Measurements from ENCODE around the gene SLC22A7.
A peak's percentile ranks its signal among the peaks of the same experiment; 100 is the strongest.

The SLC22A7 gene, protein sequence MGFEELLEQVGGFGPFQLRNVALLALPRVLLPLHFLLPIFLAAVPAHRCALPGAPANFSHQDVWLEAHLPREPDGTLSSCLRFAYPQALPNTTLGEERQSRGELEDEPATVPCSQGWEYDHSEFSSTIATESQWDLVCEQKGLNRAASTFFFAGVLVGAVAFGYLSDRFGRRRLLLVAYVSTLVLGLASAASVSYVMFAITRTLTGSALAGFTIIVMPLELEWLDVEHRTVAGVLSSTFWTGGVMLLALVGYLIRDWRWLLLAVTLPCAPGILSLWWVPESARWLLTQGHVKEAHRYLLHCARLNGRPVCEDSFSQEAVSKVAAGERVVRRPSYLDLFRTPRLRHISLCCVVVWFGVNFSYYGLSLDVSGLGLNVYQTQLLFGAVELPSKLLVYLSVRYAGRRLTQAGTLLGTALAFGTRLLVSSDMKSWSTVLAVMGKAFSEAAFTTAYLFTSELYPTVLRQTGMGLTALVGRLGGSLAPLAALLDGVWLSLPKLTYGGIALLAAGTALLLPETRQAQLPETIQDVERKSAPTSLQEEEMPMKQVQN

DNA sequence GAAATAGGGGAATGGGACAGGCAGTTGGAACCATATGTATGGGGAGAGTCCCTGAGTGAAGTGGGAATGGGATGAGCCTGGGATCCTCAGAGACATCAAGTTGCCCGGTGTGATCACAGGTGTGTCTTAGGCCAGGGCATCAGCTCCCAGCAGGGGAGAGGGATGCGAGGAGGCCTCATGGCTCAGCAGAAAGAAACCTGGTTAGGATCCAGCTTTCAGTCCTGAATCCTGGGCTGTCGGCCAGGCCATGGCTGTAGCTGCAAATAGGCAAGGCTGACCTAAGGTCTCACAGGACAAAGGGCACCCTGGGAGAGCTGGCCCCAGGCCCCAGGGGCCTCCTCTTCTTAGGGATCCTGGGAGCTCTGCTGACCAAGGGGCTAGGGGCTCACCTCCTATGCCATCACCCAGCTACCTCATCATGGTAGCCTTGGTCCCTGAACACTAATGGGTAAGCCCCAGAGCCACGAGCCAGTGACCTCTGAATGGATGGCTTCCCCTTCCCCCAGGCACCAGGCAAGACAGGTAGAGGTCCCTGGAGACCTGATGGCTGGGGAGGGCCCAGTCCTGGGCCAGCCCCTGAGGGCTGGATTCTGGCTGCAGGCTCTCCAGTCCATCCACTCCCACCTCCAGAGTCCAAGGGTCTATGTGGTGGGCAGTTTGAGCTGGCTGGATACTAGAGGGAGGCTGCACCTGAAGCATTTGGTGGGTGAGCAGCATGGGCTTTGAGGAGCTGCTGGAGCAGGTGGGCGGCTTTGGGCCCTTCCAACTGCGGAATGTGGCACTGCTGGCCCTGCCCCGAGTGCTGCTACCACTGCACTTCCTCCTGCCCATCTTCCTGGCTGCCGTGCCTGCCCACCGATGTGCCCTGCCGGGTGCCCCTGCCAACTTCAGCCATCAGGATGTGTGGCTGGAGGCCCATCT lies at the start of gene SLC22A7:
Gene SLC22A7, plus strand, starts transcription at position 617 of the 921 bp plus-strand sequence. Its CDS starts 99 bp downstream, at position 716.
- DNase-seq: no peak

DNA sequence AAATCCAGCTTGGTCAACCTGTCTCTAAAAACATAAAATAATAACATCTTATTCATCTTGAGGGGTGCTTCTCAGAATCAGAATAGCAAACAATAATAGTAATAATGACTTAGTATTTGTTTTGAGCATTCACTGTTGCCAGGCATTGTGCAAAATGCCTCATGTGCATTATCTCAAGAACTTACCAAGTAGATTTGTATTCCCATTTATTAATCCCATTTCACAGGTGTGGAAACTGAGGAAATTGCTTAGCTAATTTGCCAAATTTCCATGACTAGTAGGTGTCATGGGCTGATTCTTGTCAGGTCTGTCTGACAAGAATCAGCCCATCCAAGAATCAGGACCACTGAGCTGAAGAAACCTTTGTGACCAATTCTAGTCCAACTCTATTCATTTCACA lies 49.3 kb upstream of the SLC22A7 start:
- DNase-seq: no peak

DNA sequence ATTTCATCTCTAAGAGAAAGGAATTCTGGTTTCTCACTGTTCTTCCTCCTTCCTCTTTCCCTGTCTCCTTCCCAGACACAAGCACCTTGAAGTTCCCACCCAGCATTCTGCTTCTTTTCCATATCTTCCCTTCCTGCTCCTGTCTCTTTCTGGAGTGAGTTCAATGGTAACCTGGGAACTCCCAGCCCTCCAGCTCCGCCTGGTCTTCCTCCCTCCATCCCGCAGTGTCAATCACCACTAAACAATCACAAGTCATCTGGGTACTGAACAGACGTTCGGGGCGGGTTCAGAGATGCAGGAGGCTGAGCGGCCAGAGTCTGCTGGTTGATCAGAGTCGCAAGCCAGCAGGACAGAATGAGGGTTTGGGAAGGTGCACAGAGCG lies 47.1 kb upstream of the SLC22A7 start:
- DNase-seq: no peak

DNA sequence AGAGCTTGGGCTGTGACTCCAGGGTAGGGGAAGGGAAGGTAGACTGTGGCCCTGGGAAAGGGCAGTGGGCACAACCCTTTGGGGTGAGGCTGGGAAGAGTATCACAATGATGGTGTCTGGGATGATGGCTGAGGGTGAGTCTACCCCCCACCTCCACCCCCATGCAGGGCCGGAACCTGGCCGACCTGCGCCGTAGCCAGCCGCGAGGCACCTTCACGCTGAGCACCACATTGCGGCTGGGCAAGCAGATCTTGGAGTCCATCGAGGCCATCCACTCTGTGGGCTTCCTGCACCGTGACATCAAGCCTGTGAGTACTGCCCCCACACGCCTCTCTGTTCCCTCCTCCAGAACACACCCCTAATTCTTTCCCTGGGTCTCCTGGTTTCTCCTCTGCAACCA lies 44.7 kb upstream of the SLC22A7 start:
- DNase-seq: no peak

DNA sequence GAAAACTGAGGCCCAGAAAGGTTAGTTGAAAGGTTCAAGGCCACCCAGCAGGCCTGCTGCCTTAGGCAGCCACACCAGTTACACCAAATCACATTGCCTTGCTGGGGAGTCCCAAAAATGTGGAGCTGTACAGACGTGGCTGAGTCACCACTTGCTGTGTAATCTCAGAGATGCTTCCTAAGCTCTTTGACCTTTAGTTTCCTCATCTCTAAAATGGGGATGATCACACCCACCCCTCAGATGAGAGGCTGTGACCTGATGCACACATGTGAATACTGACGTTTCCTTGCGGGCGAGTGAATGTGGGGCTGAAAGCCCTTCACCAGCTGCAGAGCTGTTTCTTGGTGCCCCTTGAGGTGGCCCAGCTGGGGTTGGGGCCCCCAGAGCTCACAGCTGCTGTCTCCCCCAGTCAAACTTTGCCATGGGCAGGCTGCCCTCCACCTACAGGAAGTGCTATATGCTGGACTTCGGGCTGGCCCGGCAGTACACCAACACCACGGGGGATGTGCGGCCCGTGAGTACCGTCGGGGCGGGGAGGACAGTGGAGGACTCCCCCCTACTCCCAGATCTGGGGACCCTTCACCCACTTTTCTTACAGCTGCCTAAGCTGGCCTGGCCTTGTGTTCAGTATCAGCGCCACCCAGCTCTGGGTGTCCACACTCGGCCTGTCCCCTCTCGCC lies 43.8 kb upstream of the SLC22A7 start:
- DNase-seq: no peak

DNA sequence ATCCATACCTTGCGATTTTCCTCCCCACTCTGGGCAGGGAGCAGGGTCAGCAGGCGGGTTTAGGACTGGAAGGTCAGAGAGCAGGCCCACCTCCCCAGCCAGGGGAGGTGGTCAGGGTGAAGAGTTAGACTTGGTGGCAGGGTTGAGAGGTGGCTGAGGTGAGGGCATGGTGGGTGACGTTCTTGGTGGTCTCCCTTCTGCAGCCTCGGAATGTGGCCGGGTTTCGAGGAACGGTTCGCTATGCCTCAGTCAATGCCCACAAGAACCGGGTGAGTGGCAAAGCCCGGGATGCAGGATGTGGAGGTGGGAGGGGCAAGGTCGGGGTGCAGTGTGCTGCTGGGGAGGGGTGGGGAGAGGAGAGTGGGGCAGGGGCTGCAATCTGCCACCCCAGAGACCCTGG lies 43.2 kb upstream of the SLC22A7 start:
- DNase-seq: no peak

DNA sequence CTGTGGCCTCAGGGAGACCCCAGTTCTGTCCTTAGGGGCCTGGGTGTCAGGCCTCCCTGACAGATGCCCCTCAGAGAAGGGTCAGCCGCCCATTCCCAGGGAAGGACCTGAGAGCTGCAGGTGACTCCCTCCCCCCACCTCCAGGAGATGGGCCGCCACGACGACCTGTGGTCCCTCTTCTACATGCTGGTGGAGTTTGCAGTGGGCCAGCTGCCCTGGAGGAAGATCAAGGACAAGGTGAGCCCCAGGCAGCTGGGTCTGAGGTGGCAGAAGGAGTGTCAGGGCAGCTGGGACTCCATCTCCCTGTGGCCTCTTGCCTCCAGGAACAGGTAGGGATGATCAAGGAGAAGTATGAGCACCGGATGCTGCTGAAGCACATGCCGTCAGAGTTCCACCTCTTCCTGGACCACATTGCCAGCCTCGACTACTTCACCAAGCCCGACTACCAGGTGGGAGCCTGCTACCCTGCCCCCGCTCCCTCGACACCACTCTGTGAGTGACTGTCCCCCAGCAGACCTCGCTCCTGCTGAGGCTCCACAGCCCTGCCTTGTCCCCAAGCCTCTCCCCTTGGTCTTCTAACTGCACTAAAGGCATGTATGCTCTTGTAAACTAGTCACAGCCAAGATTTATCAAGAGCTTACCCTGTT lies 42.5 kb upstream of the SLC22A7 start:
- no peak for DNase-seq

DNA sequence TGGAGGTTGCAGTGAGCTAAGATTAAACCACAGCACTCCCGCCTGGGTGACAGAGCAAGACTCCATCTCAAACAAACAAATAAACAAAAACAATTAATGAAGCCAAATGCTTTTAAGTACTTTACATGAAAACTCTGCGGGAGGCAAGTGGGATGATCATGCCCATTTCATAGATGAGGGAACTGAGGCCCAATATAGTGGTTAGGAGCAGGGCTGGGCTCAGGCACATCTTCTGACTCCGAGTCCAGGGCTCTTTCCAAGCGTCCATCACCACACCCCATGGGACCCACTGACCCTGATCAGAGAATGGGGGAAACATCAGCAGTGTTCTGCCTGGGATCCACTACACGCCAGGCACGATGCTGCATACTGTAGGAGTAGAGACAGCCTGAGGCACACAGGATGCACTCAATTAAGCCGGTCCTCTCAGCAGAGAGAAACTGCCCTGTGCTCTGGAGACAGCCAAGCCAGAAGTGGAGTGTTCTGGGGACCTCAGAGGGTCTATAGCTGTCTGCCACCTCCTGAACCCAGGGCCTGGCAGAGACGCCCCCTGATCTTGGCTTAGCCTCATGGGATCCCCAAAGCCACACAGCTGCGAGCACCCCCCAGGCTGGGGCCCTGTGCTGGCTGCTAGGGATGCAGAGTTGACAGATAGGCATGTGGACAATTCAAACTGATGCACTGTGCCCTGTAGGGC lies 41.2 kb upstream of the SLC22A7 start:
- no peak for DNase-seq

DNA sequence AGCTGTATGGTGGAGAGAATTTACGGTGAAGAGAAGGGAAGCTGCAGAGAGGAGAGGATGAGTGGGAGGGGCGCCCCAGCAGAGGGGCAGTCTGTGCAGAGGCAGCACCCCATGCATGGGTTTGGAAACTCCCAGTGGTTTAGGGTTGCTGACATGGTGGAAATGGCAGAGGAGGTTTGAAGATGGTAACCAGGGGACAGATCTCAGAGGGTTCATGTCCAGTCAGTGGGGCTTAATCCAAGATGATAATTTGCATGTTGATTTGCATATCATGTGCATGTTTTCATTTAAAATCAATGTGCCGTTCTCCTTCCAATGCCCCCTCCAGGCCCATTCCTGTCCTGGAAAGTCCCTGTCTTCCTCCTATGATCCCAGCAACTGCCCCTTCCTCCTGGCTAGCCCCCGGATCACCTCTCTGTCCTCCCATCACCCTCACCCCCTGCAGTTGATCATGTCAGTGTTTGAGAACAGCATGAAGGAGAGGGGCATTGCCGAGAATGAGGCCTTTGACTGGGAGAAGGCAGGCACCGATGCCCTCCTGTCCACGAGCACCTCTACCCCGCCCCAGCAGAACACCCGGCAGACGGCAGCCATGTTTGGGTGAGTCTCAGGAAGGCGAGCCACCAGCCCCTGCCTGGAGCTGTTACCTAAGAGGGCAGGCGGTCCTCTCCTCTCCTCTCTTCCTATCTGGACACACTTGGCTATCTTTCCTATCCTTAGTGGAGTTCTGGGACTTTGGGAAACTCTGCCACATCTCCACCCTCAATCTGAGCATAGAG lies 40.5 kb upstream of the SLC22A7 start:
- DNase-seq: no peak

DNA sequence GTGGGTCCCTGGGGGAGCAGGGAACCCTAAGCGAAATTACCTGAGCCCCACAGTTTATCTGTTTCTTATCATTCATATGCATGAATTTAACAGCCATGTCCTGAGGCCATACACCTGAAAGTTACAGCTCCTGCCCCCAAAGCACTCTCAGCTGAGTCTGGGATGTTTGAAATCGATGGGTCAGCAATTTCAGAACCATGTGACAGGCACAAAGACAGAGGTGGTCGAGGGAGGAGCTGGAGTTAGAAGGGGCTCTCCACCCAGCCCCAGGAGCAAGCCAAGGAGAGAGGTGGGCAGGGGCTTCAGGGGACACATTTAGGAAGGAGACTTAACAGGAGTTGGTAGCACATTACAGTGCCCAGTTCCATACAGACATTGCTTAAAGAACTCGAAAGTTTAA lies 39.9 kb upstream of the SLC22A7 start:
- no peak for DNase-seq

DNA sequence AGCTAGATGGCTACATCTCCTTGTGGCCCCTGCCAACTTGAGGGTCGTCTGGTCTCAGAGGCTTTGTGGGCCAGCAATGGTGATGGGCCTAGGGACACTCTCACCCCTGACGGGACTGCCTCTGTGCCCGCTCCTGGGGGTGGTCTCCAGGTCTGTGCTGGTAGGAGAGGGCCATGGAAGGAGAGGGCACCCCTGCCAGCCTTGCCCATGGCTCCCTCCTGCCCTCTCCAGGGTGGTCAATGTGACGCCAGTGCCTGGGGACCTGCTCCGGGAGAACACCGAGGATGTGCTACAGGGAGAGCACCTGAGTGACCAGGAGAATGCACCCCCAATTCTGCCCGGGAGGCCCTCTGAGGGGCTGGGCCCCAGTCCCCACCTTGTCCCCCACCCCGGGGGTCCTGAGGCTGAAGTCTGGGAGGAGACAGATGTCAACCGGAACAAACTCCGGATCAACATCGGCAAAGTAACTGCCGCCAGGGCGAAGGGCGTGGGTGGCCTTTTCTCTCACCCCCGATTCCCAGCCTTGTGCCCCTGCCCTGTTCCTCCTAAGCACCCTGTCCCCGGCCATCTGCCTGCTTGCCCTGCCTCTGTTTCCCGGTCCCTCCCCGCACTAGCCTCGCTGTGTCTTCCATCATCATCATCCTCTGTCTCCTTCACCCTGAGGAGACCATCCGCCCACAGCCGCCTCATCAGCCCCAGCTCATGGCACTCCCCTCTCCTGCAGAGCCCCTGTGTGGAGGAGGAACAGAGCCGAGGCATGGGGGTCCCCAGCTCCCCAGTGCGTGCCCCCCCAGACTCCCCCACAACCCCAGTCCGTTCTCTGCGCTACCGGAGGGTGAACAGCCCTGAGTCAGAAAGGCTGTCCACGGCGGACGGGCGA lies 39.0 kb upstream of the SLC22A7 start:
- no peak for DNase-seq

DNA sequence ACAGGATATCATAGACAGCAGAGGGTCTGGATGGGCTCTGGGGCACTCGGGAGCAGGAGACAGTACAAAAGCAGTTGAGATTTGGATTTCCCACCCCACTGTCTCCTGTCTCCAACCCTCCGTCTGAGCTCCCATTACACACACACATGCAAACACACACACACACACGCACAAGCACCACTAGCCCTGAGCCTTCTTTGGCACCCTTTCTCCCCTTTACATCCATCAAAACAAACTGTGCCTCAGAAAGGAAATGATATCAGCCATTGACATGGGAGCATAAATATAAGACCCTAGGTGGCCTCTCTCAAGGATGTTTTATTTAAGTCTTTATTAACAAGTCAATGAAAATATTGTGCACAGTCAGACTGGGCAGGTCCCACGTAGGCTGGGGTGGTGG lies 37.3 kb upstream of the SLC22A7 start:
- no peak for DNase-seq

DNA sequence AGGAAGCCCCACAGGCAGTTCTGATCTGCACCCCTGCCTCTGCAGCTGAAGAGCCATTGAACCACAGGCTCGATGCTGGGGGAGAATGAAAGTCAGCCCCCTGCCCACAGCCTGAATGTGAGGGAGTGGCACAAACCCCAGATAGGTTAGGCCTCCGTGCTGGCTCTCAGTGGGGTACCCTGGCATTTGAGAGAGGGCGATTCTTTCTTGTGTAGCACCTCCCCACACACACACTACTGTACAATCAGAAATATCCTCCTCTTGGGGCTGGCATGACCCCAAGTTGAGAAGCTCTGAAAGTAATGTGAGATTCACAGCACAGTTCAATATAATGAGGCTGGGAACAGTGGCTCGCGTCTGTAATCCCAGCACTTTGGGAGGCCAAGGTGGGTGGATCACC lies 36.9 kb upstream of the SLC22A7 start:
- DNase-seq: no peak

DNA sequence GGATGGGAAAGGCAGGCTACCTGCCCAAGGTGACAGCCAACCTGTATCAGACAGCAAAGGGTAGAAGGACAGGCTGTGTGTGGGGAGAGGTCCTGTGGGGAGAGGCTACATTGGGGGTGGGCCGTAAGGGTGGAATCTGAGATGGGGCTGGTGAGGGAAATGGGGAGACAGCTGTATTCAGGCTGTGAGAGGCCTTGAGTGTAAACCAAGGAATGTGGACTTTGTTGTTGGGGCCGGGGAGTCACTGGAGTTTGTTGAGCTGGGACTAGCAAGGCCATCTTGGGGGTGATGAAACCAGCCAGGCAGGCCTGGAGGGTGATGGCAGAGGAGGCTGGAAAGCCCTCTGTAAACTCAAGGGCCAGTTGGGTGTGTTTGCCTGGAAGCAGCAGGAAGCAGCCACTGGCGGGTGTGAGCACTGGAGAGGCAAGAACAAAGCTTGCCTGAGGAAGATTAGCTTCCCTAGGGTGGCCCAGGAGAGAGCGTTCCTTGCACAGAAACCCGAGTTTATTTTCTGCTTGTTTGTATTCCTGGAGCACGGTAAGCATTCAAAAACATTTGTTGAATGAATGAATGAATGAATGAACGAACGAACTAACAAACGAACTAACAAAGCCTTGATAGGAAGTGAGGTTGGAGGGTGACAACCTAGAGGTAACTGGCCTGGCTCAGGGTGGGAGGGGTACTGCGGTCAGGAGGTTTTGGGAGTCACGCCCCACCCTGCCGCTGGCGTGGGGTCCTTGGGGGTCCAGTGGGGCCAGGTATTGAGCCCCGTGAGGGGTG lies 35.9 kb upstream of the SLC22A7 start:
- DNase-seq: no peak

DNA sequence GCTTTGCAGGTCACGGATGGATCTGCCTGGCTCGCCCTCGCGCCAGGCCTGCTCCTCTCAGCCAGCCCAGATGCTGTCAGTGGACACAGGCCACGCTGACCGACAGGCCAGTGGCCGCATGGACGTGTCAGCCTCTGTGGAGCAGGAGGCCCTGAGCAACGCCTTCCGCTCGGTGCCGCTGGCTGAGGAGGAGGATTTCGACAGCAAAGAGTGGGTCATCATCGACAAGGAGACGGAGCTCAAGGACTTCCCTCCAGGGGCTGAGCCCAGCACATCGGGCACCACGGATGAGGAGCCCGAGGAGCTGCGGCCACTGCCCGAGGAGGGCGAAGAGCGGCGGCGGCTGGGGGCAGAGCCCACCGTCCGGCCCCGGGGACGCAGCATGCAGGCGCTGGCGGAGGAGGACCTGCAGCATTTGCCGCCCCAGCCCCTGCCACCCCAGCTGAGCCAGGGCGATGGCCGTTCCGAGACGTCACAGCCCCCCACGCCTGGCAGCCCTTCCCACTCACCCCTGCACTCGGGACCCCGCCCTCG lies 35.2 kb upstream of the SLC22A7 start:
- DNase-seq: no peak

DNA sequence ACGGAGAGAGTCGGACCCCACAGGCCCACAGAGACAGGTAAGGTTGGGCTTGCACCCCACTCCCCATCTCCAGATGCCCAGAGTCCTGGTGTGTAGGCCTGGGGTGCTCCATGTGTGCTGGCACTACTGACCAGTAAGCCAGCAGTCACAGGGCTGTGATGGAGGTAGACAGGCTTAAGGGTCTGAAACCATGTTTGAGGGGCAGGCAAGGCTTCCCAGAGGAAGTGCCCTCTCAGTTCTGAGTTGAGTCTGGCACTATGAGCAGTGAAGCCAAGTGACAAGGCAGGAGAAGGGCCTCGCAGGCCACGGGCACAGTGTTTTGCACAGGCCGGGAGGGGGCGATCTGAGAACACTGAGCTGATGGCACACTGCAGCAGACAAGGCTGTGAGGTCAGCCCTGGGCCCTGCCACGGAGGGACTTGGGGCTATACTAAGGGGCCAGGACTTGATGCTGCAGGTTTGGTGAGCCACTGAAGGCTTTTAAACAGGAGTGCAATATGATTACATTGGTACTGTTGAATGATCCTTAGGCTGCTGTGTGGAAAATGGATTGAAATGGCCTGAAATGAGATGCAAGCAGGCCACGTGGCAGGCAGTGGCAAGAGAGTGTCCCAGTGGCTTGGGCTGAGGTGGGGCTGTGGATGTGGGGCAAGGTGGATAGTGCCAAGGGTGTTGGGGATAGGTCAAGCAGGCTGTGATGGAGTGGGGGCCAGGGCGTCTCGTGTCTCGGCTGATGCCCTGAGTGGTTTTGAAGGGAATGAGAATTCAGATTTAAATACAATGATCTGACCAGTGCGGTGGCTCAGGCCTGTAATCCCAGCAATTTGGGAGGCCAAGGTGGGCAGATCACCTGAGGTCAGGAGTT lies 34.5 kb upstream of the SLC22A7 start:
- DNase-seq: peak; percentile 73

DNA sequence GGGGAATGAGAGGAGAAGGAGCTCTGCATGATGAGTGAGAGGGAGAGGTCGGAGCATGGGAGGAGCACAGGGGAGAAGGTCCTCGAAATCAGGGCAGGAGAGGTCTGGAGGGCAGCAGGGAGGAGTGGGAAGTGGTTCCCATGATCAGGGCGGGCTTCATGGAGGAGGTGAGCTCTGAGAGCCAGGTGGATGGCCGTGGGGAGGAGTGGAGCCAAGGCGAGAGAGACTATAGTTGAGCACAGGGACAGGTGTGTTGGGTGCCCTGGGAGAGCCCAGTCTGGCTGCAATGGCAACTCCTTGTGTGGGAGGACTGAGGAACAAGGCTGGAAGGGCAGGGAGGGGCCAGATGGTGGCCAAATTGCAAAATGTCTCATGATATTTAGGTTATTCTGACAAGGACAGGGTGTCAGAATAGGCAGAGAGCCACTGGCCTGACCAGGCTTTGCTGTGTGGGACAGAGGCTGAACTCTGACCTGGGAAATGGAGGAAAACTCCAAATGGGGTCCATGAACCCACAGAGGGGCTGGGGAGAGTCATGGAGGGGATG lies 33.4 kb upstream of the SLC22A7 start:
- no peak for DNase-seq

DNA sequence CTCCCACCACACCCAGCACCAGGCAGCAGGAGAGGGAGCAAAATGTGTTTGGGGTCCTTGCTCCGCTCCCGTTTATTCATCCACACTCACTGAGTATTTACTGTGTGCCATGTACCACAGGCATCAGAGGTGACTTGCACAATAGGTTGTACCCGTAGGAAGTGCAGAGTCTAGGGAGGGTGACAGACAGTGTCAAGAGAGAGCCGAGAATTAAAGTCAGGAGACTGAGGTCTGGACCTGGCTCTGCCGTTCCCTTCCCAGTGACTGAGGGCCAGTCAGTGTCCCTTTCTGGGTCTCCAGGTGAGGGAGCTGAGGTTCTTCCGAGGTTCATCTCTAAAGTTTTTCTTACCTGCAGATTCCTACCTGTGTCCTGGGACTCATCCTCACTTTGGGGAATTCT lies 32.5 kb upstream of the SLC22A7 start:
- no peak for DNase-seq

Data from activated gamma-delta T cell treated with Interleukin-2 at 50 U/mL for 16 hours (primary cell).